Measurements from ENCODE around the gene EHHADH. TPM values are rescaled to one million over a fixed set of nuclear protein-coding genes. Genes with fewer than 3 reads are reported as not detected.

The EHHADH gene
- total and polyA plus RNA-seq, 2 of the 13 experiments (the other 11 are each of a cell fraction or from before 2014, with no cell fraction given) = 14.5 to 38.9 TPM

DNA sequence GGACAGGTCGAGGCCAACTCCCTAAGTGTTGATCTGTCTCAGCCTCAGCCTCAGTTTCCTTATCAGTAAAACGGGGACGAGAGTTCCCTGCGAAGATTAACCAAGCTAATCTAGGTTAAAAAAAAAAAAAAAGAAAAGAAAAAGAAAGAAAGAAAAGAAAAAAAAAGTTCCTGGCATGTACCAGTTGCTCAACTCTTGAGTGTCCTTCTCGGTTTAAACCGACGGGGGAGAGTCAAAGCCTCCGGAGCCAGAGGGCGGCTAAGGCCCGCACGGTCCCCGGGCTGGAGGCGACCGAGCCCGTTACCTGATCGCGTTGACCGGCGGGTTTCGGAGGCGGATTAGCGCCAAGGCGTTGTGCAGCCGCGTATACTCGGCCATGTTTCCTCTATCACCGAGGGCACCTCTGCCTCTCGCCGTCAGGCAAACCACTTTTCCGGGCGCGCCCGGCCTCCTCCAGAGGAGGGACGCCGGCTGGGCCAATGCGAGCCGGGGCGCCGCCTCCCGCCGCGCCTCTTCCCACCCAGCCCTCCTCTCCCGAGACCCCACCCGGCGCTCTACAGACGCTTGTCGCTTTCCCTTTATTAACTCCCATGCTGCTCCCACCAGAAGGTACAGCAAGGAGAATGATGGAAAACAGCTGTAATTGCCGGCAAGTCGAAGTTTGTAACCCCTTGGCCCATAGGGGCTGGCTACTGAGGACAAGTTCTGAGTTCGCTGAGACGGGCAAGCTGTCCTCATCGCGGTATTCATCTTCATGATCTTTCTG is at the start of gene EHHADH (continued):
- TF ChIP-seq TEAD2 (CRISPR knock-in tag; IDR thresholded peaks at IDR 0.05) (no peak), RNF2 (conservative IDR thresholded peaks at IDR 0.05; ENCODE audit: low read depth) (no peak), HNF4A (CRISPR knock-in tag; IDR thresholded peaks at IDR 0.05) (no peak), DNMT3B (CRISPR knock-in tag; conservative IDR thresholded peaks at IDR 0.05) (0 out of 2 replicates have a peak, but pooled peaks have one; percentile 41), ZNF788 (CRISPR knock-in tag; IDR thresholded peaks at IDR 0.05; ENCODE audit: borderline replicate concordance) (peak; percentile 42; the same call in 1 of the 2 replicates), SMAD3 (CRISPR knock-in tag; IDR thresholded peaks at IDR 0.05) (0 out of 2 replicates have a peak, but pooled peaks have one; percentile 46), GTF3A (CRISPR knock-in tag; conservative IDR thresholded peaks at IDR 0.05) (0 out of 2 replicates have a peak, but pooled peaks have one; percentile 35), SP1 (IDR thresholded peaks at IDR 0.05) (no peak), SP1 (CRISPR knock-in tag; IDR thresholded peaks at IDR 0.05) (0 out of 2 replicates have a peak, but pooled peaks have one; percentile 17), ZNF564 (CRISPR knock-in tag; IDR thresholded peaks at IDR 0.05) (no peak), NFYB (CRISPR knock-in tag; IDR thresholded peaks at IDR 0.05) (peak; percentile 63), SKI (IDR thresholded peaks at IDR 0.05; ENCODE audit: partially characterized antibody) (no peak), ZZZ3 (CRISPR knock-in tag; IDR thresholded peaks at IDR 0.05; ENCODE audit: borderline replicate concordance) (0 out of 2 replicates have a peak, but pooled peaks have one; percentile 31), PHF8 (CRISPR knock-in tag; IDR thresholded peaks at IDR 0.05) (peak; percentile 87)
- TF ChIP-seq, protein P1, sequence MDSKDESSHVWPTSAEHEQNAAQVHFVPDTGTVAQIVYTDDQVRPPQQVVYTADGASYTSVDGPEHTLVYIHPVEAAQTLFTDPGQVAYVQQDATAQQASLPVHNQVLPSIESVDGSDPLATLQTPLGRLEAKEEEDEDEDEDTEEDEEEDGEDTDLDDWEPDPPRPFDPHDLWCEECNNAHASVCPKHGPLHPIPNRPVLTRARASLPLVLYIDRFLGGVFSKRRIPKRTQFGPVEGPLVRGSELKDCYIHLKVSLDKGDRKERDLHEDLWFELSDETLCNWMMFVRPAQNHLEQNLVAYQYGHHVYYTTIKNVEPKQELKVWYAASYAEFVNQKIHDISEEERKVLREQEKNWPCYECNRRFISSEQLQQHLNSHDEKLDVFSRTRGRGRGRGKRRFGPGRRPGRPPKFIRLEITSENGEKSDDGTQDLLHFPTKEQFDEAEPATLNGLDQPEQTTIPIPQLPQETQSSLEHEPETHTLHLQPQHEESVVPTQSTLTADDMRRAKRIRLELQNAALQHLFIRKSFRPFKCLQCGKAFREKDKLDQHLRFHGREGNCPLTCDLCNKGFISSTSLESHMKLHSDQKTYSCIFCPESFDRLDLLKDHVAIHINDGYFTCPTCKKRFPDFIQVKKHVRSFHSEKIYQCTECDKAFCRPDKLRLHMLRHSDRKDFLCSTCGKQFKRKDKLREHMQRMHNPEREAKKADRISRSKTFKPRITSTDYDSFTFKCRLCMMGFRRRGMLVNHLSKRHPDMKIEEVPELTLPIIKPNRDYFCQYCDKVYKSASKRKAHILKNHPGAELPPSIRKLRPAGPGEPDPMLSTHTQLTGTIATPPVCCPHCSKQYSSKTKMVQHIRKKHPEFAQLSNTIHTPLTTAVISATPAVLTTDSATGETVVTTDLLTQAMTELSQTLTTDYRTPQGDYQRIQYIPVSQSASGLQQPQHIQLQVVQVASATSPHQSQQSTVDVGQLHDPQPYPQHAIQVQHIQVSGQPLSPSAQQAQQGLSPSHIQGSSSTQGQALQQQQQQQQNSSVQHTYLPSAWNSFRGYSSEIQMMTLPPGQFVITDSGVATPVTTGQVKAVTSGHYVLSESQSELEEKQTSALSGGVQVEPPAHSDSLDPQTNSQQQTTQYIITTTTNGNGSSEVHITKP (CRISPR knock-in tag; IDR thresholded peaks at IDR 0.05; ENCODE audit: low read depth) = 0 out of 2 replicates have a peak, but pooled peaks have one; percentile 28
- TF ChIP-seq, protein P2, sequence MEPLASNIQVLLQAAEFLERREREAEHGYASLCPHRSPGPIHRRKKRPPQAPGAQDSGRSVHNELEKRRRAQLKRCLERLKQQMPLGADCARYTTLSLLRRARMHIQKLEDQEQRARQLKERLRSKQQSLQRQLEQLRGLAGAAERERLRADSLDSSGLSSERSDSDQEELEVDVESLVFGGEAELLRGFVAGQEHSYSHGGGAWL (CRISPR knock-in tag; IDR thresholded peaks at IDR 0.05) = peak; percentile 62; the same call in 1 of the 2 replicates
- TF ChIP-seq, protein P3, sequence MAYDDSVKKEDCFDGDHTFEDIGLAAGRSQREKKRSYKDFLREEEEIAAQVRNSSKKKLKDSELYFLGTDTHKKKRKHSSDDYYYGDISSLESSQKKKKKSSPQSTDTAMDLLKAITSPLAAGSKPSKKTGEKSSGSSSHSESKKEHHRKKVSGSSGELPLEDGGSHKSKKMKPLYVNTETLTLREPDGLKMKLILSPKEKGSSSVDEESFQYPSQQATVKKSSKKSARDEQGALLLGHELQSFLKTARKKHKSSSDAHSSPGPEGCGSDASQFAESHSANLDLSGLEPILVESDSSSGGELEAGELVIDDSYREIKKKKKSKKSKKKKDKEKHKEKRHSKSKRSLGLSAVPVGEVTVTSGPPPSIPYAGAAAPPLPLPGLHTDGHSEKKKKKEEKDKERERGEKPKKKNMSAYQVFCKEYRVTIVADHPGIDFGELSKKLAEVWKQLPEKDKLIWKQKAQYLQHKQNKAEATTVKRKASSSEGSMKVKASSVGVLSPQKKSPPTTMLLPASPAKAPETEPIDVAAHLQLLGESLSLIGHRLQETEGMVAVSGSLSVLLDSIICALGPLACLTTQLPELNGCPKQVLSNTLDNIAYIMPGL (CRISPR knock-in tag; IDR thresholded peaks at IDR 0.05; ENCODE audit: borderline replicate concordance in 1 of 2, low read depth in 1 of 2) = peak; percentile 36 to 82; a peak in 3 of 4 replicates
- TF ChIP-seq, protein P4, sequence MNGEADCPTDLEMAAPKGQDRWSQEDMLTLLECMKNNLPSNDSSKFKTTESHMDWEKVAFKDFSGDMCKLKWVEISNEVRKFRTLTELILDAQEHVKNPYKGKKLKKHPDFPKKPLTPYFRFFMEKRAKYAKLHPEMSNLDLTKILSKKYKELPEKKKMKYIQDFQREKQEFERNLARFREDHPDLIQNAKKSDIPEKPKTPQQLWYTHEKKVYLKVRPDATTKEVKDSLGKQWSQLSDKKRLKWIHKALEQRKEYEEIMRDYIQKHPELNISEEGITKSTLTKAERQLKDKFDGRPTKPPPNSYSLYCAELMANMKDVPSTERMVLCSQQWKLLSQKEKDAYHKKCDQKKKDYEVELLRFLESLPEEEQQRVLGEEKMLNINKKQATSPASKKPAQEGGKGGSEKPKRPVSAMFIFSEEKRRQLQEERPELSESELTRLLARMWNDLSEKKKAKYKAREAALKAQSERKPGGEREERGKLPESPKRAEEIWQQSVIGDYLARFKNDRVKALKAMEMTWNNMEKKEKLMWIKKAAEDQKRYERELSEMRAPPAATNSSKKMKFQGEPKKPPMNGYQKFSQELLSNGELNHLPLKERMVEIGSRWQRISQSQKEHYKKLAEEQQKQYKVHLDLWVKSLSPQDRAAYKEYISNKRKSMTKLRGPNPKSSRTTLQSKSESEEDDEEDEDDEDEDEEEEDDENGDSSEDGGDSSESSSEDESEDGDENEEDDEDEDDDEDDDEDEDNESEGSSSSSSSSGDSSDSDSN (CRISPR knock-in tag; IDR thresholded peaks at IDR 0.05) = peak; percentile 89
